Coronary artery (tissue), 2 donors: ENCODE results near the gene MYO7A.

Source experiments
- DNase-seq: peaks from one replicate; pipeline ENCODE4 v3.0.0-alpha.2; 2017; ENCODE audit warnings: low spot score
- H3K27ac ChIP-seq, 2 donors: fragments of 200-600 bp; sonication (generic); one replicate each; pipeline ENCODE4 v1.5.1; 2016 to 2019
- H3K4me3 ChIP-seq: fragments of 200-600 bp; sonication (generic); 2 replicates; pipeline ENCODE4 v1.5.1; 2016; ENCODE audit warnings: mild to moderate bottlenecking, moderate library complexity
- CTCF ChIP-seq: fragments of 200-600 bp; sonication (generic); IDR thresholded peaks from one replicate; pipeline ENCODE4 v1.5.1; 2019; ENCODE audit warnings: antibody characterized with exemption

The MYO7A gene

GRCh38 chr11:77159219-77159936 lies 31.3 kb downstream of the MYO7A start:
- no peak for TF ChIP-seq CTCF
- H3K4me3 ChIP-seq = no peak overlapping the region
- H3K27ac ChIP-seq = no peak overlapping the region
- no peak for DNase-seq

- Histone ChIP-seq H3K27ac (no peak overlapping the region), H3K4me3 (no peak overlapping the region)
- TF ChIP-seq CTCF = no peak
- no peak for DNase-seq
These were observed 32.0 kb downstream of the MYO7A start for GRCh38 chr11:77159937-77160495.

GRCh38 chr11:77163271-77163670 lies 35.2 kb downstream of the MYO7A start:
- Histone ChIP-seq H3K27ac (no peak overlapping the region), H3K4me3 (no peak overlapping the region)
- no peak for DNase-seq
- TF ChIP-seq CTCF = no peak

- no peak for TF ChIP-seq CTCF
- no peak overlapping the region for H3K4me3 ChIP-seq
These were observed 37.0 kb downstream of the MYO7A start for GRCh38 chr11:77165066-77165465.

GRCh38 chr11:77166021-77166420 lies 38.0 kb downstream of the MYO7A start:
- Histone ChIP-seq H3K27ac (no peak overlapping the region), H3K4me3 (no peak overlapping the region)
- no peak for DNase-seq
- TF ChIP-seq CTCF = no peak

More at GRCh38 chr11:77165066-77165465, 37.0 kb downstream of the MYO7A start:
- DNase-seq = no peak
- H3K27ac ChIP-seq = no peak overlapping the region

GRCh38 chr11:77167111-77167626 lies 39.1 kb downstream of the MYO7A start:
- TF ChIP-seq CTCF = no peak
- no peak for DNase-seq
- H3K27ac ChIP-seq = no peak overlapping the region
- no peak overlapping the region for H3K4me3 ChIP-seq

- no peak for TF ChIP-seq CTCF
- Histone ChIP-seq H3K4me3 (no peak overlapping the region), H3K27ac (no peak overlapping the region)
- no peak for DNase-seq
These were observed 39.7 kb downstream of the MYO7A start for GRCh38 chr11:77167791-77168190.
